Skin epidermis (tissue), 12 donors: ENCODE results near the gene SCOC.
"Not testable (repeated sequence)": the region's sequence is repeated elsewhere in the genome, so short reads cannot be mapped to it uniquely, and the experiment has no call there.

ENCODE experiments used
- H3K27ac ChIP-seq, 21 experiments: fragments of 200-600 bp; sonication (generic) in 11 of 21; one replicate each; pipeline ENCODE4 v1.5.0; 2020; ENCODE audit warnings: mild to moderate bottlenecking in 3 of 21, inconsistent platforms in 2 of 21, moderate library complexity in 2 of 21
- H3K4me3 ChIP-seq, 7 experiments: fragments of 200-600 bp; sonication (generic) in 2 of 7; one replicate each; pipeline ENCODE4 v1.5.0; 2020; ENCODE audit warnings: inconsistent platforms in 2 of 7, mild to moderate bottlenecking in 2 of 7, moderate library complexity in 1 of 7

Gene SCOC

DNA sequence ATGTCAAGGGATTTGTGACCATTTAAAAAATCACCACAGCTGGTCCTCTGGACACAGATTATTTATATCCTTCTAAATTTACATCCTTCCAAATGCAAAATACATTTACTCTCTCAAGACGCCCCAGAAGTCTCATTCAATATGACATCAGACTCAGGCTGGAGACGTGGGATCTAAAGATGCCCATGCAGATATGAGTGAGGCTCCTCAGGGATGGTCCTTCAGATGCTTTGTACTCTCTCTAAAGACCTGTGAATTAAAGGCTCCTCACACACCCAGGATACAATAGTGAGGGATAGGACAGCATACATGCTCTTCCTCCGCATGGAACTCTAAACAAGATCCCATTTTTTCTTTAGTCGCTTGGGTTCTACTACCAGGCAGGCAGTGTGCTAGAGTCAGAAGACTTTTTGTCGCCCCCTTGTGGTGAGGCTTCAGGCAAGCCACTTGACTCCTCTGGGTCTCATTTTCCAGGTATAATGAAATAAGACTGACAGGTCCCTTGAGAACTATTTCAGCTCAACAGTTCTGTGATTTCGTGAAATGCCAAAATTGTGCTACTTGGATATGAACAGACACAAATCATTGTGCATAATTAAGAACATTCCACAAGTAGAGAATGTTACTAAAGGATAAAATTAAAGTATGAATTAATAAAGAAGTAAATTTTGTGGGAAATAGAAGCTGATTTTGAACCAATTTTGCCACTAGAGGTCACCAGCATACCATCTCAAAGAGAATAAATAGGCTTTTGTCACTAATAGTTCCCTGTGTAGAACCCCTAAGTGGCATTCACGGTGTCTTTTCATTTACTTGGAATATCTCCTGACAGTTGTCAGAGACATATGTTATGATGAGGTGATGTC lies 13.7 kb upstream of the SCOC start:
- H3K4me3 ChIP-seq: no peak overlapping the region
- H3K27ac ChIP-seq: no peak overlapping the region

DNA sequence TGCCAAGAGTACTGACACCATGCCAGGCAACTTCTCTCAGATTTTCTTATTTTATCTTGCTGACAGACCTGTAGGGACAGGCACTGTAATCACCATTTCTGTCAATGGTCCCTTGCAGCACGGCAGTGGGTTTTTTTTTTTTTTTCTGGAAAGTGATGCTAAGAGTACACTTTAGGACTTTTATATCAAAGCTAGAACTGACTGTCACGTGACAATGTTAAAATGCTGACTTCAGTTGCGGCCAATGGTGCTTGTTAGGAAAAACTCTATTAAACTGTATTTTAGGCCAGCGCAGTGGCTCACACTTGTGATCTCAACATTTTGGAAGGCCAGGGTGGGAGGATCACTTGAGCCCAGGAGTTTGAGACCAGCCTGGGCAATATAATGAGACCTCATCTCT lies 12.3 kb upstream of the SCOC start:
- Histone ChIP-seq H3K27ac (no peak overlapping the region), H3K4me3 (no peak overlapping the region)

DNA sequence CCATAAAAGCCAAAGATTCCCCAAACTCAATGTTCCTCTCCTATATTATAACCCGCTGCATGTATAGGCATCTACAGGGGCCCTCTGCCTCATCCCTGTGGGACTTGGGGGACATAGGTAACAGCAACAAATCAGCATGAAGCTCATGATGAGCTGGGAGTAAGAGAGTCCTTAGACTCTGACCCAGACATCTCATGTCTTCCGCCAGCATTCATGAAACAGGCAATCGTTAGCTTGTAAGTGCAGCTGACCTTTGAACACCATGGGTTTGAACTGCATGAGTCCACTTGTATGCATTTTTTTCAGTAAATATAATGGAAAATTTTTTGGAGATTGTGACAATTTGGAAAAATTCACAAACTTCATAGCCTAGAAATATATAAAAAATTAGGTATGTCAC lies 10.4 kb upstream of the SCOC start:
- Histone ChIP-seq H3K27ac (no peak overlapping the region), H3K4me3 (no peak overlapping the region)

DNA sequence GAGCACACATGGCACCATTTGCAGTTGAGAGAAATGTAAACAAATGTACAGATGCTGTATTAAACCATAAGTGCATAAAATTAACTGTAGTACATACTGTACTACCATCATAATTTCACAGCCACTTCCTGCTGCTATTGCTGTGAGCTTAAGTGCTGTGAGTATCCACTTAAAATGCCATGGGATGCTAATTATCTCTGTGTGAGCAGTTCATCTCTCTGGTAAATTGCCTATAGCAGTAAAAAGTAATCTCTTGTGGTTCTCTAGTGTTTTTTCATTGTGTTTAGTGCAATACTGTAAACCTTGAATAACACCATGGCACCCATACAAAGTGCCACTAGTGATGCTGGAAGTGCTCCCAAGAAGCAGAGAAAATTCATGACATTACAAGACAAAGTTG lies 9.9 kb upstream of the SCOC start:
- H3K27ac ChIP-seq: no peak overlapping the region
- H3K4me3 ChIP-seq: no peak overlapping the region

DNA sequence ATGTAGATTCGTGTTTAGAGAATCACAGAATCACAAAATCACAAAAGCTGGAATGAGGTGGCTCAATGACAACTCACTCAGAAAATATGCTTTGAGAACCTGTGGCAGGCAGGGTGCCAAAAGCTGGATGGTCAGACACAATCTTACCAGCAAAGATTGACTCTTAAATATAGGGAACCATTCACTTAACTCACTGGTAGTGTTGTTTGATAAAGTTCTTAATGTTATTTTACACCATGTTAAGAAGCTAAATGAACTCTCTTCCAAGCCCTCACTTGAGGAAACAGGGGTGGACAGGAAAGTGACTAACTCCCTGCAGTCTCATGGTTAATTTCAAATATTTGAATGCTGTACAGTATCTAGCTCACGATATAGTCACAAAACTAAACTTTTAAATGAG lies 5.7 kb upstream of the SCOC start:
- no peak overlapping the region for H3K4me3 ChIP-seq
- H3K27ac ChIP-seq: no peak overlapping the region

DNA sequence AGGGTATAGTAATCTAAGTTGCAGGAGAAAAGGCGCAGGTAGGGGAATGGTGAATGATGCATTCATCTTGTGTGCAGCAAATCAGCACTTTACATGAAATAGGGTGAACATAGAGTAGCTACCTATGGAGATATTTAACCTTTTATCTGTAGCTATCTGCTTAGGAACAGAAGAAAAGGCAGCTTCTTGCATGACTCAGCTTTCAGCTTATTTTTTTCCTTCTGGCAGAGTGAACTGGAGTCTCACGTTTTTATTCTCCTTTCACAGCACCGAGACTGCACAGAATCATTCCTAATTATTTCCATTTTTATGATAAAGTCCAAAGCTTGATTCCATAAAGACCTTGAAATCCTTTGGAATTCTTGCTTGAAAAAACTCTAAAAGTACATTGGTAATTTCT lies 4.8 kb upstream of the SCOC start:
- no peak overlapping the region for H3K27ac ChIP-seq
- H3K4me3 ChIP-seq: no peak overlapping the region

DNA sequence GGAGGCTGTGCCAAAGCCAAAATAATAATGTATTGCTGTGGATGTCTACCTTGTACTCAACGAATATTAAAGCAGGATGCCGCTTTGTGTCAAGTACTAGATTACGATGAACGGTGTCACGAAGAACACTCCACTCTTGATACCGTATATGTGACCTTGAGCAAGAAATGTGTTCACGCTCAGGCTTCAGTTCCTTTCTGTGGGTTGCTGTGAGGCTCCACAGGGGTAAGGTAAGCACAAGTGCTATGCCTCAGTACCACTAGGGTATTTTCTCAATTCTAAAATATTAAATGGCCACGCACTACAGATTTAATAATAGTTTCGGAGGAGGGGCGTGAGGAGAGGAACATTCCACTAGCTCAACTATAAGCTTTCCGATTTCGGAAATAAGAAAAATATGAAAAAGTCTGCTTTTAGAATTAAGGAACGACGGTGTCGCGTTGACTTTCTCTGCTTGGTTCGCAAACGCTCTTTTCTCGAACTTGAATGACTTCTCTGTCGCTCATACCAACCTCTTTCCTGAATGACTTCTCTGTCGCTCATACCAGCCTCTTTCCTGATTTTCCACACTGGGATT lies 607 bp upstream of the SCOC start:
- peak overlapping the region; percentile 60 to 94 (median 71) for H3K4me3 ChIP-seq
- H3K27ac ChIP-seq: peak overlapping the region in 19 of 21 experiments; percentile 20 to 91 (median 82)

DNA sequence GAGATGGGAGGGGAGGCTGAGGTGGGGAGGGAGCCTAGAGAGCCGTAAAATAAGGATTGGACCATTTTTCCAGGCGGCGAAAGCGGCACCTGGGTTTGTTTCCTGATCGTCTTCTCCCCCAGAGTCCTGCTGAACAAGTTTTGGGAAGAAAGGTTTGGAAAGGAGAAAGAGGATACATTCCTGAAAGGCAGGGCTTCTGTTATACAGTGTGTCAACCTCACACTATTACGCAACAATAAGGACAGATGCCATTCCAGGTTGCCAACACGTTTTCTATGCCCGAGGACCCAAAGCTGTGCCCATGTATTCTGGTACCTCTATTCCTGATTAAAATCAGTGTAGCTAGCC lies 658 bp downstream of the SCOC start:
- Histone ChIP-seq H3K4me3 (peak overlapping the region; percentile 60 to 94 (median 71)), H3K27ac (peak overlapping the region in 20 of 21 experiments; percentile 69 to 94 (median 86))

DNA sequence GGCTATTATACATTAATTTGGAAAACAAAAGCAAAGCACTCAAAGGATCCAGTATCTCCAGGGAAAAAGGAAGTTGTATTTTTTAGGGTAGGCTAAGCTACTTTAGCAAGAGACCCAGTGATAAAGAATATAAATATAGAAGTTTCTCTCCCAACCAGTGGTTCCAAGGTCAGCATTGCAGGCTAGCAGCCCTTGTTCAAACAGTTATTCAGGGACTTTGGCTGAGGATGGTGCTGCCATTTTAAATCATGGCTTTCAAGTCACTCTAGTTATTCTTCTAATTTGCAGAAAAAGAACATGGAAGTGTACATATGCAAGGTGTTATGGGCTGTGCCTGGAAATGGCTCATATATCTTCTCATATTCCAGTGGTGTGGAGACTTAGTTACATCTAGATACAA lies 9.3 kb downstream of the SCOC start:
- Histone ChIP-seq H3K4me3 (no peak overlapping the region), H3K27ac (no peak overlapping the region)

DNA sequence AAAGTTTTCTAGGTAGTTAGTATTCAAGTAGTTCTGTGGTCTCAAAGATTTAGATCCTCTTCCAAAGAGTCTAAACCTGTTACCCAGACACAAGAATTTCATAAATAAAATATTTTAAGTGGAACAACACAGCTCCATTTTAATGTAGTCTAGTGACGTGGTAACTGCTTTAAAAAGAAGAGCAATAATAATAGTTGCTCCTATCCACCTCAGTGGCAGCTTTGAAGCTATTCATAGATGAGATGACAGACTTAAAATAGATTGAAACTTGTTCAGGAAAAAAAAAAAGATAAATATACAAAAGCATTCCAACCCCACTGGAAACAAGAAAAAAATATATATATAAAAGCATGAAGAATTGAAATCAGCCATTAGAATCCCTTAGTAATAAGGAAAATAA lies 14.6 kb downstream of the SCOC start:
- Histone ChIP-seq H3K4me3 (no peak overlapping the region), H3K27ac (no peak overlapping the region)

DNA sequence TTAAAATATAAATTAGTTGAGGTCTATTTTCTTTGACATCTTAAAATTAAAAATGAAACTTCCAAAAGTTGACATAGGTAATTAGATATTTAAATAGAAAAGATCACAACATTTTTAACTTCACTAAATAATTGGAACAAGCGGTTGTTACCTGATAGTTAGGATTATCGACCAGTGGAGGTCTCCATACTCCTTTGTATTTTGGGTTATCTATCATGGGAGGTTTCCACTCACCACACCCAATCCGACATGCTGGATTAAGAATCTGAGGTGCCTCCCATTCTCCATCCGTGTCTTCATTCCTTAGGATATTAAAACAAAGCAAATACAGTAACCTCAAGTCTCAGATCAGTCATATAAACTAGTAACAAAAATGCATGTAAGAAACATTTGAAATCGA lies 22.2 kb downstream of the SCOC start:
- H3K4me3 ChIP-seq: no peak overlapping the region
- H3K27ac ChIP-seq: no peak overlapping the region

DNA sequence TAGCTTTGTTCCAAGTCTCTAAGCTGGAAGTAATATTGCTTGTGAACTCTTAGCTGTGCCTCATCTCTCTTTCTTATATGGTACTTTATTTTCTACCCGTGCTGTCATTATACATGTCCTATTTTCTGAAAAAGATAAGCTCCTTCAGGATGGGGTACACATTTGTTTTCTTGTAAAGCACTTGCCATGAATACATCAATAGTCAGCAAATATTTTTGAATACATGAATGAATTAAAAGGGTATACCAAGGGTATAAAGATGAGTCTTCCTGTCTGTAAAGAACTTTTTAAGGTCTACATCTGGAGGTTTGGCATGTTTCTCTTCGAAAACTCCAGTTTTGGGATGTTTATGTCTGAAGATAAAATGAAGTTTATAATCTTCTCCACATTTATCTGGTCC lies 26.7 kb downstream of the SCOC start:
- Histone ChIP-seq H3K4me3 (no peak overlapping the region), H3K27ac (no peak overlapping the region)

DNA sequence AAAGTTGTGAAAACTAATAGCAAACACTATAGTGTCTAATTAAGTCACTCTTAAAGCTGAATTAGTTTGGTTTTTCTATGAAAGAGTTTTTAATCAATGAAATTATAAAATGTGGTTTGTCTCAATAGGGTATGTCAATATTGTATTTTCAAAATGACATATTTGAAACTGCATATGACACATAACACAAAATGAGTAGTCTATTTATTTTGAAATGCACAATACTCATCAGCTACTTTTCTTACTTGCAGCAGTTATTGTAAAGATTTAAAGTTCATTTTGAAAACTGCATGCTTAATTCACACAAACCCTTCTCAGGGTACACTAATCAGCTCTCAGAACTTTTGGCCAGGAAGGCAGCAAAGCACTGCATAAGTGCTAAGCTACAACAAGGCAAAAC lies 32.8 kb downstream of the SCOC start:
- H3K27ac ChIP-seq: no peak overlapping the region
- H3K4me3 ChIP-seq: no peak overlapping the region

DNA sequence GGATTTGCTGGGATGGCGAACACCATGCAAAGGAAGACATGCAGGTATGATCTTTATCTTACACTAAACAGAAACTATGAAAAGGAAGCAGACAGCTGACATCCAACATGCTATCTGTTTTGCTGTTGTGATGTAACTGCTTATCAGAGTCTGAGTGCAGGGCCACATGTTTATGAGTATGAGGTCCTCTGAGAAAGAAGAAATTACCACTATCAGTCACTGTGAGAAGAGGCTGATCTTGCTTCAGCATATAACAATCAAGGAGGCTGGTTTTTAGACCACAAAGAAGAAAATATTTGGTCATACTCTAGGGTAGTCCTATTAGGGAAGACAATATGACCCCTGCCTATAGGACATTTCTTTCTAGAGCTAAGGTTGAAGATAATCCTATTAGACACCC lies 35.5 kb downstream of the SCOC start:
- H3K27ac ChIP-seq: no peak overlapping the region
- no peak overlapping the region for H3K4me3 ChIP-seq

DNA sequence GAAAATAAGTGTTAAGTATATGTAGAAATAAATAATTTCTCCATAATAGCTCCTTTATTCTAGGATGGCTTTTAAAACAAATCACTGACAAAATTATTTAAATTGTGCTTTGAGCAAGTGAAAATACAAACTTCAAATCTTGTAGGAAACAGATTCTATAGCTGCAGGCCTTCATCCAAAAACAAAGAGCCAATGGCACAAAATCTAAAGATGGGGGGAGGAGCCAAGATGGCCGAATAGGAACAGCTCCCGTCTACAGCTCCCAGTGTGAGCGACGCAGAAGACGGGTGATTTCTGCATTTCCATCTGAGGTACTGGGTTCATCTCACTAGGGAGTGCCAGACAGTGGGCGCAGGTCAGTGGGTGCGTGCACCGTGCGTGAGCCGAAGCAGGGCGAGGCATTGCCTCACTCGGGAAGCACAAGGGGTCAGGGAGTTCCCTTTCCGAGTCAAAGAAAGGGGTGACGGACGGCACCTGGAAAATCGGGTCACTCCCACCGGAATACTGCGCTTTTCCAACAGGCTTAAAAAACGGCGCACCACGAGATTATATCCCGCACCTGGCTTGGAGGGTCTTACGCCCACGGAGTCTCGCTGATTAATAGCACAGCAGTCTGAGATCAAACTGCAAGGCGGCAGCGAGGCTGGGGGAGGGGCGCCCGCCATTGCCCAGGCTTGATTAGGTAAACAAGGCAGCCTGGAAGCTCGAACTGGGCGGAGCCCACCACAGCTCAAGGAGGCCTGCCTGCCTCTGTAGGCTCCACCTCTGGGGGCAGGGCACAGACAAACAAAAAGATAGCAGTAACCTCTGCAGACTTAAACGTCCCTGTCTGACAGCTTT lies 39.9 kb downstream of the SCOC start:
- not testable (repeated sequence) for H3K27ac ChIP-seq, H3K4me3 ChIP-seq

DNA sequence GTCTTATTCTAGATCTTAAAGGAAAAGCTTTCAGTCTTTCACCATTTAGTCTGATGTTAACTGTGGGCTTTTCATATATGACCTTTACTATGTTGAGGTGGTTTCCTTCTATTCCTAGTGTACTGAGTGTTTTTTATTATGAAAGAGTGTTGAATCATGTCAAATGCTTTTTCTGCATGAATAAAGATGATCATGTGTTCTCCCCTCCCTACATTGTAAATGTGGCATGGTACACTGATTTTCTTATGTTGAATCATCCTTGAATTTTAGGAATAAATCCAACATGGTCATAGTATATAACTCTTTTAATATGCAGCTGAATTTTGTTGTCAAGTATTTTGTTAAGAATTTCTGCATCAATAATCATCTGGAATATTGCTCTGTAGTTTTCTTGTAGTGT lies 49.7 kb downstream of the SCOC start:
- no peak overlapping the region for H3K4me3 ChIP-seq
- no peak overlapping the region for H3K27ac ChIP-seq

DNA sequence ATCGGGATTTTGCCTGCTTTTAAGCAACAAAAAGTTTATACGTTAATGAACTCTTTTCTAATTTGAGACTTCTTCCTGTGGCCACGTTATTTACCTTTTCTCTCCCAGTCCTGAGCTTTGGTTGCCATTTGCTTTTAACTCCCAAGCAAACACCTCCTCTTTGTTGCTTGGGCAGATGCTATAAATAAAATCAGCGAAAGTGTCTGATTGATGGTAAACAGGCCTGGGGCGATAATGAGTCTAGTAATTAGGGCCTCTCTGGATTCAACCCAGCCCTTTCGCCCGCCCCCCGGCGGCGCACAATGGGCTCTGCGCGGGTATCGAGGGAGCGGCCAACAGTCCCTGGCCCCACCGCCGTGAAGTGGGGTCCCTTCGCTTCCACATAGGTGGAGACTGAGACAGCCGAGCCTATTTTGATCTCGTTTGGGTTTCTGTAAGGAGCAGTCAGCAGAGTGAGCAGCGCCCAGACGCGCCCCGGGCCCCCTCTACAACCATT lies 53.2 kb downstream of the SCOC start:
- no peak overlapping the region for H3K27ac ChIP-seq

DNA sequence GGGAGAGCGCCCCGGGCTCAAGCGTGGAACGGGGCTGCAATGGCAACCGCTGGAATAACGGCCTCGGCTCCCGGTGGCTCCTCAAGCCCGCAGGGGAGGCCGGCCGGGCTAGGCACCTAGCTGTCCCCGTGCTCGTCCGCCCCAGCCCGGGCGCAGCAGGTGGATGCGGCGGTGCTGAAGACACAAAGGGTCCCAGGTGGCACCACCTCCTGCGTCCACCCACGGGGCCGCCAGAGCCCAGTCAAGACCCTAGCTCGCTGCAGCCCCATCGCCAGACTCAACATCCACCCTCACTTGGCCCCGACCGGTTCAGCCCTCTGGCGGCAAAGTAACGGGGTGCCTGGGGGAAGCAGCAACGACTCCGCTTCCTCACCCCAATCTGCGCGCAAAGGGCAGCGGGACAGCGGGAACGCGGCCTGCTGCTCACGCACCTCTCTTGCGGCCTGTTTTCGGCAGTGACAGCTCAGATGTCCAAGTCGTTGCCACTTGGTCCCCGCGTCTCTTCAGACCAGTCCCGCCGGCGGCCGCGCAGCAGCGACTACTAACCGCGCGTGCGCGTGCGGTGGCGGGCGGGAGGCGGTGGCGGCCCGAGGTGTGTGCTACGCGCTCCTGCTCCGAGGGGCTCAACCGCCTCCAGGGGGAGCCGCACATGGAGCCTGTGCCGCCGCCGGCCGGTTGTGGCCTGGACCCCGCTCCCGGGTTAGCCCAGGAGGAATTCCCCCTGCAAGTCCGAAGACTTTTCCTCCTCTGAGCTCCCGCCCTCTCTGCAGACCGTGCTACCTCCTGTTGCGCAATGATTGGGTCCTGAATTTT lies 53.9 kb downstream of the SCOC start, which contains the start of gene CLGN:
CLGN (minus strand) TSS at position 543 of the 813 bp plus-strand sequence. CDS start 14,570 bp downstream, outside the sequence.
- Histone ChIP-seq H3K4me3 (peak within 1 kb of the TSS; percentile 25 to 51 (median 31)), H3K27ac (no peak within 1 kb of the TSS)

More for the DNA sequence above, 53.2 kb downstream of the SCOC start:
- H3K4me3 ChIP-seq: peak overlapping the region in 6 of 7 experiments; percentile 25 to 51 (median 36)

DNA sequence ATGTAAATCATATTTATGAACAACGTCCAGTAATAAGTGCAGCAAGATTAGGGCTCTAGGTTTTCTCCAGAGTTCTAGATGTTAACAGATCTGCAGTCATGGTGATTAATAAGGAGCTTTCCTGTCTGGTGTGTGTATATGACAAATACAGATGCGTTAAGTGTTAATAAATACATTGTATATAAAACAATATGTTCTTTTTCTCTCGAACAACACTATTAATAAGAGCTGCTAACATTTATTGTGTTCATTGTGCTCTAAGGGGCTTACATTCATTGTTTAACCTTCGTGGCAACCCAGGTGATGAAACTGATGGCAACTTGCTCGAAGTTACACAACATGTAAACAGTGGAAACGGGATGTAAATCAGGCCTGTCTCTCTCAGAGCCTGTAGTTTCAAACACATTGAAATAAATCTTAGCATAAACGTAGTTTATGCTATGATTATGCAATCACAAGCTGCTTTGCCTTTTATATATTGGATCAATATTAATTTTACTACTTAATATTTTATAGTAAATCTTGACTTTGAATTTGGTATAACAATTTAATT lies 54.5 kb downstream of the SCOC start:
- H3K4me3 ChIP-seq: peak overlapping the region; percentile 25 to 51 (median 31)
- no peak overlapping the region for H3K27ac ChIP-seq
